ENCODE results near the gene DSC1.

The DSC1 gene

DNA sequence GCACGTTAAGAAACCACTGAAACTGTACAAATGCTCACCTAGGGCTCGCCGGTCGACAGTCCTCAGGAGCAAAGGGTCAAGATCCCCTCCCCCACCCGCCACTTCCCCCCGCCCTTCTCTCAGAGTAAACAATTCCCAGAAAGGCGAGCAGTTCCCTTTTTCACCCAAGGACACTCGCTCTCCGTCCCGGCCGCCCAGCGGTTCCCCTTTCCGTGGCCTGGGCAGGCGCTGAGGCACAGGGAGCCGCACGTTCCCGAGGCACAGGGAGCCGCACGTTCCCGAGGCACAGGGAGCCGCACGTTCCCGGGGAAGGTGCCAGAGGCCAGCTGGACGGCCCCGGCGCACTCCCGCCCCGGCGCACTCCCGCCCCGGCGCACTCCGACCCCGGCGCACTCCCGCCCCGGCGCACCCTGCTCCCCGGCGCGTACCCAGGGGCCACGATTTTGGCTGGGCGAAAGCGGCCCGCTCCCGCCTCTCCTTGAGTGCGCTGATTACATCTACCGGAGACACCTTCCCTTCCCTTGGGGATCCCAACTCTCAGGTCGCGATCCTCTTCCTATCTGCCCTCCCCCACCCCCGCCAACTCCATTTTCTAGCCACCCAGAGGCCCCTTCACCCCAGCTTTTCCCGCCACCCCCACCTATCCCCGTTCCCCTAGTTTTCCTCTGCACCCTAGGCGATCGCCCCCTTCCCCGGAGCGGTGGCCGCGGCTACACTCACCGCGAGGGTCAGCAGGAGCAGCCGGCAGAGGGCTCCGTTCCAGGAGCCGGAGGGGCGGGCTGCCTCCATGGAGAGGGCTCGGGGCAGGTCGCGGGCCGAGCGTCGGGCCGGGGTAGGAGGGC is 61.3 kb downstream of the DSC1 start:
- TF ChIP-seq FOXA1 (IDR thresholded peaks at IDR 0.05) (no peak), FOXM1 (IDR thresholded peaks at IDR 0.05; ENCODE audit: borderline replicate concordance) (peak; percentile 80), CTBP1 (IDR thresholded peaks at IDR 0.05; ENCODE audit: borderline replicate concordance) (peak; percentile 41; the same call in 1 of the 2 replicates), L3MBTL2 (conservative IDR thresholded peaks at IDR 0.05) (peak; percentile 55)
- CTCF ChIA-PET, result interaction anchor here (0.6 to 1.2 kb wide), 2 partner anchors 13 to 66 kb away, joined by 3 to 4 read pairs; no protein-coding TSS in a partner anchor
- DNase-seq (ENCODE audit: extremely low spot score), result peak; percentile 73
- POLR2A ChIA-PET, result interaction anchor here (0.6 to 8.6 kb wide), 5 partner anchors 11 to 375 kb away, joined by 3 to 62 read pairs (median 3); partner anchors contain the start of gene DSC3

DNA sequence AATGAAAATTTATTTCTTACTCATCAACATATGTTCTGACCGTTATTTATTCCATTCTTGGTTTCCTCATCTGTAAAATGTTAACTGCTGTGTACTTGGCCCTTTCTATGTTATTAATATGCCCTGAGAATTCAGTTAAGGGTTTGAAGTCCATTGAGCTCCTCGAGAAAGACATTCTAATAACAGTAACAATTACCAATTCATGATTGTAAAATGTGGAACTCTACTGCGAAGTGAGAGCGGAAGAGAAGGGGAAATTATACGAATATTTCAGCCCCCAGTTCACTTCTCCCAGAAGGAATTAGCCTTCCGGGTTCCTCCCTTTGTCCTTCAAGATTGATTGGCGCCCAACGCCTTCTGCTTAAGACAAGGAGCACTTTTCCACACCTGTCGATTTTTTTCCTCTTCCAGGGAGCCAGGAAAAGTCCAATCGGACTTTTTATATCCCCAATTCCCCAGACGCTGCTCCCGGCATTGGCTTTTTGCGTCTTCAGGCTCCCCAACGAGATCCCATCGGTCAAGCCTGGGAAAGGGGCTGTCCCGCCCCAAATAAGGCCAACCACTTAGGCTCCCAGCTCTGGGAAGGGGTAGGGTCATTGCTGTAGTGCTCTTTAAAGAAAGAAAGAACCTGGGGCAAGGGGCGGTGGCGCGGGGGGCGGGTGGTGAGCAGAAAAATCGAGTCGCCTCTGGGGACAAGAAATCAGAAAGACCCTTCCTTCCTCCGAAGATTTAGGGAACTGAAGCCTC is 62.0 kb downstream of the DSC1 start:
- CTCF ChIA-PET, result interaction anchor here (1.2 to 1.6 kb wide), 2 partner anchors 13 to 60 kb away, joined by 4 read pairs; no protein-coding TSS in a partner anchor
- POLR2A ChIA-PET, result interaction anchor here (0.6 to 8.6 kb wide), 3 partner anchors 53 to 310 kb away, joined by 3 to 62 read pairs (median 3); partner anchors contain the start of gene DSC3
- TF ChIP-seq CTBP1 (IDR thresholded peaks at IDR 0.05; ENCODE audit: borderline replicate concordance) (no peak), FOXA1 (IDR thresholded peaks at IDR 0.05) (no peak), ARNT (IDR thresholded peaks at IDR 0.05) (no peak), SUZ12 (IDR thresholded peaks at IDR 0.05) (no peak), HDGF (IDR thresholded peaks at IDR 0.05; ENCODE audit: borderline replicate concordance) (no peak), ELF4 (IDR thresholded peaks at IDR 0.05) (no peak), ZNF384 (IDR thresholded peaks at IDR 0.05) (no peak), SP1 (IDR thresholded peaks at IDR 0.05) (no peak)
- TF ChIP-seq, protein P1, sequence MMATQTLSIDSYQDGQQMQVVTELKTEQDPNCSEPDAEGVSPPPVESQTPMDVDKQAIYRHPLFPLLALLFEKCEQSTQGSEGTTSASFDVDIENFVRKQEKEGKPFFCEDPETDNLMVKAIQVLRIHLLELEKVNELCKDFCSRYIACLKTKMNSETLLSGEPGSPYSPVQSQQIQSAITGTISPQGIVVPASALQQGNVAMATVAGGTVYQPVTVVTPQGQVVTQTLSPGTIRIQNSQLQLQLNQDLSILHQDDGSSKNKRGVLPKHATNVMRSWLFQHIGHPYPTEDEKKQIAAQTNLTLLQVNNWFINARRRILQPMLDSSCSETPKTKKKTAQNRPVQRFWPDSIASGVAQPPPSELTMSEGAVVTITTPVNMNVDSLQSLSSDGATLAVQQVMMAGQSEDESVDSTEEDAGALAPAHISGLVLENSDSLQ (IDR thresholded peaks at IDR 0.05), result peak; percentile 69
- DNase-seq (ENCODE audit: extremely low spot score), result peak; percentile 51

DNA sequence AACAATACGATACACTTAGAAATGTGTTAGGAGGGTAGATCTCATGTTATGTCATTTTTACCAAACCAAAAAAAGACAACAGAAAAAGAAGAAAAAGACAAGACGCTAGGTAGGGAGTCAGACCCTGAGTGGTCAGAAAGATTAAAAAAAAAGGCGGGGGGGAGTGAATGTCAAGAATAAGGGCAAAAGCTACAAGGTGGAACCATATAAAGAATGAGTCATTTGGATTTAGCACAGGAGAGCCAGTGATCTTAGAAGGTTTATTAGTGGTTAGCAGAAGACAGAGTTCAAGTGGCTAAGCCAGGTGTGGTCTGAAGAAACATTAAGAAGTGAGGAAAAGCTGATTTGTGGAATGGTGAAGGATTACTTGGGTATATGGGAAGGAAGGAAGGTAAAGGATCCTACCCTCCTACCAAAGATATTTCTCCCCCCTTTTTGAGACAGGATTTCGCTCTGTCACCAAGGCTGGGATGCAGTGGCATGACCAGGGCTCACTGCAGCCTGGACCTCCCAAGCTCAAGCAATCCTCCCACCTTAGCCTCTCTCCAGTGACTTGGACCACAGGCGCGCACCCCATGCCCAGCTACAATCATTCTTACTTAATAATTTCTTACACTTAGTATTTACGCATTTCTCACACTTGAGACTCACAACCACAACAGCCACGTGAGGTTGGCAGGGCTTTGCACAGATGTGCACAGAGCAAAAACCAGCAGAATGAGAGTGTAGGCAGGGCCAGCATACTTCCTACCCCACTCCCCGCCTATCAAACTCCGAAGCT is 63.0 kb downstream of the DSC1 start:
- CTCF ChIA-PET, result interaction anchor here (0.7 to 1.6 kb wide), 3 partner anchors 52 to 237 kb away, joined by 3 to 4 read pairs (median 4); no protein-coding TSS in a partner anchor
- no peak for DNase-seq (ENCODE audit: extremely low spot score)
- POLR2A ChIA-PET, result interaction anchor here (8.6 kb wide), 1 partner anchor 57 kb away, joined by 62 read pairs; the partner anchor contains the start of gene DSC3
- TF ChIP-seq ZNF384 (IDR thresholded peaks at IDR 0.05) (0 out of 2 replicates have a peak, but pooled peaks have one; percentile 8), SUZ12 (IDR thresholded peaks at IDR 0.05) (no peak)

DNA sequence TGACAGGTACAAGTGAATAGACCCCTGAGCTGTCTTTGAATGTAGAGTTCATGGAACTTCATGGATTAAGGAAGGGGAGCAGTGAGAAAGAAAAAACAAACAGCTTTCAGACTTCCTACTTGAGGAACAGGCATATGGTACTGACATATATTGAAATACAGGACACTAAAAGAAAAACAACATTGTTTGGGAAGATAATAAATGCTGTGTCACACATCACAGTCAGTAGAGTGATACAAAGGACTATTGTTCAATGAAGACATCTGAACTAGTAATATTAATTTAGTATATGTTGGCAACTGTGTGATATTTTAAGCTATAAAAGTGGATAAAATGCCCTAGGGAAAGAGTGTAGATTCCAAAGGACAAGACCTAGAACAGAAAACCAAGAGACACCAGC is 63.8 kb downstream of the DSC1 start:
- TF ChIP-seq L3MBTL2 (conservative IDR thresholded peaks at IDR 0.05) (no peak), HDGF (IDR thresholded peaks at IDR 0.05; ENCODE audit: borderline replicate concordance) (no peak), FOXA1 (IDR thresholded peaks at IDR 0.05) (no peak), NFRKB (IDR thresholded peaks at IDR 0.05) (no peak), CTBP1 (IDR thresholded peaks at IDR 0.05; ENCODE audit: borderline replicate concordance) (no peak), ARNT (IDR thresholded peaks at IDR 0.05) (no peak), FOXM1 (IDR thresholded peaks at IDR 0.05; ENCODE audit: borderline replicate concordance) (no peak), ELF4 (IDR thresholded peaks at IDR 0.05) (no peak), BHLHE40 (IDR thresholded peaks at IDR 0.05; ENCODE audit: borderline replicate concordance) (no peak), SP1 (IDR thresholded peaks at IDR 0.05) (no peak), FOXK2 (IDR thresholded peaks at IDR 0.05) (no peak), SUZ12 (IDR thresholded peaks at IDR 0.05) (no peak), ZNF384 (IDR thresholded peaks at IDR 0.05) (no peak), LEF1 (IDR thresholded peaks at IDR 0.05; ENCODE audit: borderline replicate concordance) (no peak), TARDBP (IDR thresholded peaks at IDR 0.05) (no peak)
- TF ChIP-seq, protein P1 (IDR thresholded peaks at IDR 0.05), result no peak

DNA sequence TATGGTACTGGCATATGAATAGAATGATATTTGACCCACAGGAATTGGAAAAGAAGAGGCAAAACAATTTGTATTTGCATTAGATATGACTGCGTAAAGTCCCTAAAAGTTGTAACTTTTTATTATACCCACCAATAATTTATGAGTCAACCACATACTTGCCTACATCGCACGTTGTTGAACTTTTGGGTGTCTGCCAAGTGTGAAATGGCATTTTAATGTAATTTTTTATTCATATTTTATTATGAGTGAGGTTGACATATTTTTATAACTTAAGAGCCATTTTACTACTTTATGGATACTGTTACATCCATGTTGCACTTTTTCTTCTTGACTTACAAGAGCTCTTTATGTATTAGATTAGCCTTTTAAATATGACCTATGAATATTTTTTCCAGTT is 65.0 kb downstream of the DSC1 start:
- ChIA-PET CTCF (interaction anchor here (0.7 kb wide), 2 partner anchors 86 to 259 kb away, joined by 3 to 4 read pairs; no protein-coding TSS in a partner anchor), POLR2A (interaction anchor here (8.6 kb wide), 1 partner anchor 55 kb away, joined by 62 read pairs; the partner anchor contains the start of gene DSC3)
- DNase-seq (ENCODE audit: extremely low spot score), result no peak
- TF ChIP-seq FOXA1 (IDR thresholded peaks at IDR 0.05) (no peak), FOXK2 (IDR thresholded peaks at IDR 0.05) (no peak), L3MBTL2 (conservative IDR thresholded peaks at IDR 0.05) (no peak), SUZ12 (IDR thresholded peaks at IDR 0.05) (no peak), ARNT (IDR thresholded peaks at IDR 0.05) (no peak)
- TF ChIP-seq, protein P1 (IDR thresholded peaks at IDR 0.05), result peak; percentile 34; the same call in 1 of the 2 replicates

More for the DNA sequence above, 63.8 kb downstream of the DSC1 start:
- ChIA-PET POLR2A (interaction anchor here (8.6 kb wide), 1 partner anchor 56 kb away, joined by 62 read pairs; the partner anchor contains the start of gene DSC3), CTCF (interaction anchor here (0.9 to 1.5 kb wide), 2 partner anchors 51 to 143 kb away, joined by 3 to 4 read pairs; no protein-coding TSS in a partner anchor)
- no peak for DNase-seq (ENCODE audit: extremely low spot score)
